ENCODE data around the gene NMNAT2.
A peak's percentile ranks its signal among the peaks of the same experiment; 100 is the strongest.

Gene NMNAT2

DNA sequence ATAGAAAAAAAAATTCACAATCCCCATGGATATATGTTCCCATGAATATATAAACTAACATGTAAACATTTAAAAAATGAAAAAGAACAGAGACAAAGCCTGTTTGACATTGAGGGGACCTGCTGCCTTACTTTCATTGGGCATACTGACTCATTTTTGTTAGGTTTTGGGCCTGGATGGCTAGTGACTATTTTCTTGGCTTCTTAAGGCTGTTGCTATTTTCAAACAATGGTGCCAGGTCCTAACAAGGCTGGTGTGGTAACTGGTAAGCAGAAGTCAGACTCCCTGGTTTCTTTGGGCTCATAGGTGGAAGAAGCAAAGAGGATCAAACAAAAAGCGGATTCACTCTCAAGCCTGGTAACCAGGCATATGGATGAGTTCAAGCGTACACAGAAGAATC lies 181.1 kb downstream of the NMNAT2 start:
- no peak for DNase-seq (ENCODE audit: low spot score)

GRCh38 chr1:183236158-183236725 lies 181.9 kb downstream of the NMNAT2 start:
- DNase-seq (ENCODE audit: low spot score) = no peak

- DNase-seq (ENCODE audit: low spot score) = no peak
Measured at GRCh38 chr1:183235503-183235902, 182.7 kb downstream of the NMNAT2 start.

DNA sequence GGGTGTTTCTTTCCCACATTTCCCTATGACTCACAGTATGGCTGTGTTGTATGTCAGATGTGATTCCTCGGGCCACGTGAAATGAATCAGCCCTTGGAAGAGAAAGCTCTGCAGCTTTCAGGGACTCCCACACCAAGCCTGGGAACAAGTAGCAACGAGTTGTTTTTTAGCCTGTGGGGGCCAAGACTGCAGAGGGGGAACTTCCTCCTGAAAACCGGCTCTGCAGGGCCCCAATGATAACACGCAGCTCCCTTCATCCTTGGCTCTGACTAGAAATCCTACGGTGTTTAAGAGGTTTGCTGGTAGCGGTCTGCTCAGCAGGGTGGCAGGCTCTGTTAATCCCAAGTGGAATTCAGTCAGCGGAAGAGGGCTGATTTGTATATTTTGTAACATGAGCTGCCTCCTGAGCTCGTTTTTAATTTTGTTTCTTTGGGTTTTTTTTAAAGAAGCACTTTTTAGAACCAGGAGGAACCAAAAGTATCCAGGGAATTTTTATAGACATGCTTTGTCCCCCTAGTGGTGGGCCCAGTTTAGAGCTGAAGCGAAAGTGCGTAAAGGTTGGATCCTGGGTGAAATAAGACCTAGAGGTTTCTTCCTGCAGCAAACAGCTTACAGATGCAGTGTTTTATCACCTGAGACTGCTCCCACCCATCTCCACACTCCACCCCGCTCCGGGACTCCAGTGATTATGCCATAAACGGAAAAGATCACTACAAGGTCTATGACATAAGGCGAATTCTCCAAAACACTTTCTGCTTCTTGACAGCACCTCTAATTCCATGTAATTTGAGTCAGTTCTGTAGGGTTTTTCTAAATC lies 183.3 kb downstream of the NMNAT2 start:
- peak; percentile 67 for DNase-seq (ENCODE audit: low spot score)

- DNase-seq (ENCODE audit: low spot score) = no peak
Measured at GRCh38 chr1:183233113-183233512, 185.1 kb downstream of the NMNAT2 start.

DNA sequence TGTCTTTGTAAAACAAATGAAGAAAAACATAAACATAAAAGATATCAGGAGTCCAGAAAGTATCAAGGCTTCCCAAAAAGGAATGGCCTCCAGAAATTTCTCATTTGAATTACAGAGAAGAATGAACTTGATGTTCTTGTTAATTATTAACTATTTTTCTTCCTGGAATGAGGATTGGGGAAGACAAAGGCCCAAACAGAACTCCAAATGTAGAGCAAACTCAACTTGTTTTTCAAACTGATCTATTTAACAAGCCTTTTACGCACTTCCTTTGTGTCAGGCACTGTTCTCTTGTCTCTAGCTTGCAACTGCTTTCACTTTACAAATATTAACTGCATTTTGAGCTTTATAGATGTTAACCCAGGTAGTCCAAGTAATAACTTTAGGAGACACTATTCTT lies 186.6 kb downstream of the NMNAT2 start:
- DNase-seq (ENCODE audit: low spot score) = no peak

GRCh38 chr1:183230413-183230812 lies 187.8 kb downstream of the NMNAT2 start:
- peak; percentile 21 for DNase-seq (ENCODE audit: low spot score)

GRCh38 chr1:183228347-183229220 lies 189.6 kb downstream of the NMNAT2 start:
- DNase-seq (ENCODE audit: low spot score) = no peak

DNA sequence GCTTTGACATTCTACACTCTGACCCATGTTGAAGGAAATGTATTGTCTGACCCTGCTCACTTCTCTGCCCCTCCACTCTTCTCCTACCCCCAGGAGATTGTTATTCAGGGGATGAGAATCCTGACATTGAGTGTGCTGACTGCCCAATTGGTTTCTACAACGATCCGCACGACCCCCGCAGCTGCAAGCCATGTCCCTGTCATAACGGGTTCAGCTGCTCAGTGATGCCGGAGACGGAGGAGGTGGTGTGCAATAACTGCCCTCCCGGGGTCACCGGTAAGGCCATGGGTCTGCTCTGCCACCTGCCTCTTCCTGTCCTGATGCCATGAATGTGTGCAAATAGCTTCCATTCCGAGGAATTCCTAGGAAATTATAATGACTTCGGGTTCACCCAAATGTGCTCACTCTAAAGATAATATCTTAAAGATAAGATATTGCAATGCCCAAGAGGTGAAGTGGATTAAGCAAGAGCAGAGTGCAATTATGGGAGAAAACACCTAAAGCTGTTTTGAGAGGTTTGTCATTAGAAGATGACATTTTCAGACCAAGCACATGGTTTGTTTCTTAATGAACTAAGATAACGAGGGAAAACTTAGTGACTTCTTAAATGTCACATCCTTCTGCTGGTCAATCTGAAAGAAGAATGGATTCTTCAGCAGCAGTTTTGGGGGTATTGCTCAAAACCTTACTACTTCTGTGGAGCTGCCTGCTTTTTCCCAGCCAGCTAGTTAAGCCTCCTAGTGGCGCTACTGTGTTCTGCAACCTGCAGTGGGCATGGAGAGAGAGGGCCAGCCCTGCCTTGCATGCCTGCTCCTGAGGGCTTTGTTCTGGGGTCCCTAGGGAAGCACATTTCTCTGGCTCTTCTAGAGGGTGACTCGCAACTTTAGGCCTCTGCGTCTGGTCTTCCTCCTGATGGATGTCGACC lies 190.5 kb downstream of the NMNAT2 start:
- DNase-seq (ENCODE audit: low spot score) = peak; percentile 65

GRCh38 chr1:183226963-183227362 lies 191.2 kb downstream of the NMNAT2 start:
- no peak for DNase-seq (ENCODE audit: low spot score)

- no peak for DNase-seq (ENCODE audit: low spot score)
Measured at GRCh38 chr1:183226361-183226760, 191.8 kb downstream of the NMNAT2 start.

GRCh38 chr1:183223467-183223866 lies 194.7 kb downstream of the NMNAT2 start:
- no peak for DNase-seq (ENCODE audit: low spot score)

- no peak for DNase-seq (ENCODE audit: low spot score)
Measured at GRCh38 chr1:183222909-183223308, 195.3 kb downstream of the NMNAT2 start.

- DNase-seq (ENCODE audit: low spot score) = no peak
Measured at GRCh38 chr1:183219616-183220009, 198.6 kb downstream of the NMNAT2 start.

GRCh38 chr1:183218971-183219615 lies 199.1 kb downstream of the NMNAT2 start:
- DNase-seq (ENCODE audit: low spot score) = no peak

DNA sequence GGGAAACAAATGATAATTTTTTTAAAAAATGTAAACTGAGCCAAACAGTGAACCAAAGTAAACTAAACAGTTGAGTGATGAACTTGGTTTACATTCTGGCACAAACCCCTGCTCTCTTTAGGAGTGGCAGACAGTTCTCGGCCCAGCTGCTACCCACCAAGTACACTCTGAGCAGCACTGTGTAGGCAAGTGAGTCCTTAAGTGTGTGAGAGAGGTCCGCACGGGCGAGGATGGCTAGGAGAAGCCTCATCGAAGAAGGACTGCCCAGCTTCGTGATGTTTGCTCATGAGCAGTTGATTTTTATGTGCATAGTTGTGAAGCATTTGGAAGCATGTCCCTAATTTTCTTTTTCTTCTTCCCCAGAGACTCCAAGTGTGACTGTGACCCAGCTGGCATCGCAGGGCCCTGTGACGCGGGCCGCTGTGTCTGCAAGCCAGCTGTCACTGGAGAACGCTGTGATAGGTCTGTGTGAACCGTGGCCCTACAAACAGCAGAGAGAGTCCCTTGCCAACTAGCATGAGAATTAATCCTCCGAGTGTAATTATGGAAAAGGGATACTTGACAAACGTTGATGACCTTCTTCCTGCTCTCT lies 200.1 kb downstream of the NMNAT2 start:
- DNase-seq (ENCODE audit: low spot score) = no peak

DNA sequence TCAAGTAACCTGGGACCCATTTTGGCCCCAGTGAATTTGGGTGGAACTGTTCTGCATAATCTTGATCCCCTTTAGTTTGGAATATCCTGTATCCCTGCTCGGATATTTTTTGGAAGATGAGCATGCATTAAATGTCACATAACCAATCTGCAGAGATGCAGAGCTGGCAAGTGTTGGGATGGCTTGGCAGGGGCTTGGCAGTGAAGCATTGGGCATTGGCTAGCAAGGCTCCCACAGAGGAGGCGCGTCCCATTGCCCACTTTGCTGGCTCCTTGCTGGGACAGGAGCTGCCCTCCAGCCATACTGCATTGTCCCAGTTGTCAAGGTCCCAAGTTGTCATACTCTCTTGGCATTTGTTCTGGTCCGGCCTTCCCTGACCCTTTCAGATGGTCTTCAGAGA lies 202.2 kb downstream of the NMNAT2 start:
- no peak for DNase-seq (ENCODE audit: low spot score)

DNA sequence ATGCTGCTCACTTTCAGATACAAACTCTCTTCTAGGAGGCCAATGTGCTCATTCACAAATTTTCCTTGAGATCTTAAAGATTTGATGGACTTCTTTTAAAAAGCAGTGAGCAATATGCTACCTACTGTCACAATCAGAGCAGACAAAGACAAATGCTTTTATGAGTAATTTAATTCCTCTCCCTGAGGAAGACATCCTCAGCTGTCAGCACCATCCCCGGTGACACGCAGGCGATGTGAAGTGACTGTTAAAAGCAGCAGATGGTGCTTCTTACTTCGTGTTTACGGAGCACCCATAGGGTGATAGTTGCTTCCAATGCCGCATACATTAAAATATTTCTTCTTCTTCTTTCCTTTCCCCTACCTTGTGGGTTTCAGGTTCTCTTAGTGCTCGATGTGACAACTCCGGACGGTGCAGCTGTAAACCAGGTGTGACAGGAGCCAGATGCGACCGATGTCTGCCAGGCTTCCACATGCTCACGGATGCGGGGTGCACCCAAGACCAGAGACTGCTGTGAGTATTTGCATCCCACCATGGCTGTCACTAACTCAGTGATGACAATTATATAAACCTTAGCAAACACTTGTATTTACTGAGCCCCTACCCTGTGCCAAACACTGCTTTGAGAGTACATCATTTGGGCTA lies 203.0 kb downstream of the NMNAT2 start:
- DNase-seq (ENCODE audit: low spot score) = no peak

DNA sequence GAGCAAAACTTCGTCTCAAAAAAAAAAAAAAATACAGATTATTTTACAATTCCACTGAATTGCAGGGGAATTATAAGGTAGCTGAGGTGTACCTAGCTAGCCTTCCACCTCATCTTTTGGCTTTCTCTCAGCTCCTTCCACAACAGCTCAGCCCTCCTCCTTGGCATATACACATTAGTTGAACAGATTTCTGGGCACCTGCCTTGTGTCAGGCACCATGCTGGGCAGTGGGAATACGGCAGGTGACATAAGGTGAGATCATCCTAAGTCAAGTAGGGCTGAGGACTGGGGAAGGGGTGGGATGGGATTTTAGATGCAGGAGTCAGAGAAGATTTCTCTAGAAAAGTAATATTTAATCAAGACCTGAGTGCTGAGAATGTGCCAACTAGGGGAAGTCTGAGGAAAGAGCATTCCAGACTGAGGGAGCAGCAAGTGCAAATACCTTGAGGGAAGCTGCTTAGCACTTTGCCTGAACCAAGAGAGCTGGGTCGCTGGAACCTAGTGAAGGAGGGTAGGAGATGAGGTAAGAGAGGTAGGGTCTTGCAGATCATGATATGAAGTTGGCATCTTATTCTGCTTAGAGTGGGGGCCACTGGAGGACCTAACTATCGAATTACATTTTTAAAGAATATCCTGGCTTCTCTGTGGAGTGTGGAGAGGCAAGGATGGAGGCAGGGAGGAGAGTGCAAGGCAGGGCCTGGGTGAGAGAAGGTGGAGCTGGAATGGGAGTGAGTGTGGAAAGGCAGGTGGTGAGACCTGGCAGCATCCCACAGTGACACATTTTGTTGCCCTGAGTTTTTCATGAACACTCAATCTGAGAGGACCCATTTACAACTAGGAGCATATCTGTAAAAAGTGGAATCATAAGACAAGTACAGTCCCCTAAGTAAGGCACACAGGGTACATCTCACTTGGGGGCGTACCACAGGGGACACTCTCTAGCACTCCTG lies 203.9 kb downstream of the NMNAT2 start:
- no peak for DNase-seq (ENCODE audit: low spot score)

Measured in kidney capillary endothelial cell (primary cell).